Measurements from ENCODE around the gene TP63.

DNA sequence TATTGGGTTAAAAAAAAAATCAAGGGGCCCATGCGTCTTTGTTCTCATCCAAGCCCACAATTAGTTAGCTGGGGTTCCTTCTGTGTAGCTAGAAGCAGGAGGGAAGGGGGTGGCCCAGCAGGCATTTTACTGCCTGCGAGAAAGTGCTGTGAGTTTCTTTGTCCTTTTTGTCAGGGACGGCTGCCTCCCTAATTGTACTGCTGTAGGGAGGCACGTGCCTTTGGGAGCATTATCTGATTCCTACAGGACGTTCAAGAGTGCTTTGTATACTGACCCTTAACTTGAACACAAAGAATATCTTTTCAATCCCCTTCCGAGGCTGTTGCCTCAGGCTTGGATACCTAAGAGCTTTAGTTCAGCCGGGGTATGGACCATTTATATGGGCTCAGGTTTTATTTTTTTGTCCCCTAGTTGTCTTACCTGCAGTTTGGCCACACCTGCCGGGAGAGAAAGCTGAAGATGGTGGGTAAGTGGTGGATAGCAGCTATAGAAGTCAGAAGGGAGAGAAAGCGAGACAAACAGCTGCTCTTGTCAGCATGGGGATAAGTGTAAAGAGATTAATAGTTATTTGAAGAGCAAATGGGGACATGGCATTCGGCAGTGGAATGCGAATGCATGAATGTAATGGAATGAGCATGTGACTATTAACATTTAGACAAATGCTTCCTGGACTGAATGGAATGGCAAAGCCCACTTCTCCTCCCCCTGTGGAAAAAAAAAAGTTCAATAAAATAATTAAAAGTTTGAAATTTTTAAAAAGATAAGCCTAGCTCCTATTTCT lies 175.2 kb downstream of the TP63 start:
- TF ChIP-seq, protein P1, sequence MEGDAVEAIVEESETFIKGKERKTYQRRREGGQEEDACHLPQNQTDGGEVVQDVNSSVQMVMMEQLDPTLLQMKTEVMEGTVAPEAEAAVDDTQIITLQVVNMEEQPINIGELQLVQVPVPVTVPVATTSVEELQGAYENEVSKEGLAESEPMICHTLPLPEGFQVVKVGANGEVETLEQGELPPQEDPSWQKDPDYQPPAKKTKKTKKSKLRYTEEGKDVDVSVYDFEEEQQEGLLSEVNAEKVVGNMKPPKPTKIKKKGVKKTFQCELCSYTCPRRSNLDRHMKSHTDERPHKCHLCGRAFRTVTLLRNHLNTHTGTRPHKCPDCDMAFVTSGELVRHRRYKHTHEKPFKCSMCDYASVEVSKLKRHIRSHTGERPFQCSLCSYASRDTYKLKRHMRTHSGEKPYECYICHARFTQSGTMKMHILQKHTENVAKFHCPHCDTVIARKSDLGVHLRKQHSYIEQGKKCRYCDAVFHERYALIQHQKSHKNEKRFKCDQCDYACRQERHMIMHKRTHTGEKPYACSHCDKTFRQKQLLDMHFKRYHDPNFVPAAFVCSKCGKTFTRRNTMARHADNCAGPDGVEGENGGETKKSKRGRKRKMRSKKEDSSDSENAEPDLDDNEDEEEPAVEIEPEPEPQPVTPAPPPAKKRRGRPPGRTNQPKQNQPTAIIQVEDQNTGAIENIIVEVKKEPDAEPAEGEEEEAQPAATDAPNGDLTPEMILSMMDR (IDR thresholded peaks at IDR 0.05): no peak
- TF ChIP-seq POLR2A (IDR thresholded peaks at IDR 0.05): no peak
